NCI-H748 treated with DMSO at 0.1 percent for 48 hours (cell line): ENCODE data around the gene TSPAN5.
"Not testable (repeated sequence)": the region's sequence is repeated elsewhere in the genome, so short reads cannot be mapped to it uniquely, and the experiment has no call there.

Experiments used
- DNase-seq: peaks from one replicate; lab custom pipeline; 2025; lab: John Stamatoyannopoulos, UW

Gene TSPAN5

DNA sequence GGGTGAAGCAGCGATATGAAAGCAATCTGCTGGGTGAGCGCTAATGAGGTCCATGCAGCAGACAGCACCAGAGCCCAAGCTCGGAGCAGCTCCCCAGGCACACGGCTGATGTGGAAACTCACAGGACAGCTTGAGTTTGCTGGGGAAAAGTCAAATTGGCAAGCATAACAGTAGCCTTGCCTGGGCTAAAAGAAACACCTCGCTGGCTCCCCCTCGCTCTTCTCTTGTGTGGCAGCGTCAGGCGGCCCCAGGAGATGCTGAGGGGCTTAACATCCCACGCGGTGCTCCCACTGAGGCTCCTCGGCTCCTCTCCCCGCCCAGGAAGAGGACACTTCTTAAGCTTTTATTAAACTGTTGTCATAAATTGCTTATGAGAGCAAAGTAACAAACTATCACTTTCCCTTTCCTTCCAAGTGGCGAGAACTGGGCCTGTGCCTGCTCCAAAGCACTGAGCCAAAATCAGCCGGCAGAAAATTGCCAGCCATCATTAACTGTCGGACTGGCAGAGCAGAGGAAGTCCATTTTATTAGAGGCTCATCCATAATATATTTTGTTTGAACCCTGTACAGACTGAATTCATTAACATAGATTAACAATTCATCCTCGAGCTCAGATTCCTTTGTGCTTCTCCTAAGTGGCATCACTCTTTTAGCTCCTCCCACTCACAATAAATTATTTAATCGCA, 111.4 kb downstream of the TSPAN5 start:
- DNase-seq: no peak

DNA sequence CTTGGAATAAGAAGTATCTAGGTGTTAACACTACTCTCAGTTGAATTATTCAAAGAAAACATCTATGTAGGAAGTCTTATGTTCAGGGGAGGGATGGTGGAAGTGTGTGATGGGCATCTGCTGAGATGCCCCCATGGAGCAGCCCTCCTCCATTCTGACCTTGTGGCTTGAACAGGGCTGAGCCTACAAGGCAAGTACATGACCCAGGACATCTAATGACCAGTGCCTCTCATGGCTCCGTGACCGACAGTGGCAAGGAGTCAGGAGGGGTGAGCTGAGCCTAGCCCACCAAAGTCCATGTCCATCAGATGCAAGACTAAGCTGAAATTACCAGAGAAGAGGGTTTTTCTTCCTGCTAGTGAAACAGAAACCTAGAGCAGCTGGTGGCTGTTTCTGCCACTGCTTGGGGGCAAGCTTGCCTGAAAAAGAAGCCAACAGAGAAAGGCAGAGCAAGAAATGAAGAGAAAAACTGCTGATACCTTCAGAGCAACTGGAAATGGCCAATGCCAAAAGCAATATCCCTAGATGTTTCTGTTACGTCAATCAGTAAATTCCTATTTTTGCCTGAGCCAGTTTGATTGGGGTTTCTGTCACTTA, 113.5 kb downstream of the TSPAN5 start:
- DNase-seq: no peak

DNA sequence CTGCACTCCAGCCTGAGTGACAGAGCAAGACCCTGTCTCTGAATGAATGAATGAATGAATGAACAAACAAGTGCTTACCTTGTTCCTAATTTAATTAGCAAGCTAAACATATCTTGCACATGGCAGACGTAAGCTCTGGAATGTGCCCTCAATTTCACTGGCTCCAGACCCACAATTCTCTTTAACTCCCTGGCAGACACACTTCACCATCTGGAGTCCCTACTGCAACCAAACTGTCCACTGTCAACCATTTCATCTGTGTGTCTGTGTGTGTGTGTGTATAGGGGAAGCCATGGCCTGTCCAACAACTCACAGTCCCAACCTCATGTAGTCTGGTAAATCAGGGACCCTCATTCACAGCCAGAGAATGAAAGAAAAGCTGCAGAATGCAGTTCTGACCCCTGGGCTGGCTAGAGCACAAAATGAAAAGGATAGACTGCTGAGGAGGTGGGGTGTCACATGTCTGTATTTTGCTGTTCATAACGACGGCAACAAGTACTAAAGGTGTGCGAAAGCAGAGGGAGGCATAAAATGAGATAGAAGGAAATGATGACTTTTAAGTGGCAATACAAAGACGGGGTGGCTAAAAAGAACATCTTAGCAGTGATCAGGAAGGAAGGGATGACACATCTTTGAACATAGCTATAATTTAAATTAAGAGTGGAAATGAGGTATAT, 114.1 kb downstream of the TSPAN5 start:
- DNase-seq: no peak

DNA sequence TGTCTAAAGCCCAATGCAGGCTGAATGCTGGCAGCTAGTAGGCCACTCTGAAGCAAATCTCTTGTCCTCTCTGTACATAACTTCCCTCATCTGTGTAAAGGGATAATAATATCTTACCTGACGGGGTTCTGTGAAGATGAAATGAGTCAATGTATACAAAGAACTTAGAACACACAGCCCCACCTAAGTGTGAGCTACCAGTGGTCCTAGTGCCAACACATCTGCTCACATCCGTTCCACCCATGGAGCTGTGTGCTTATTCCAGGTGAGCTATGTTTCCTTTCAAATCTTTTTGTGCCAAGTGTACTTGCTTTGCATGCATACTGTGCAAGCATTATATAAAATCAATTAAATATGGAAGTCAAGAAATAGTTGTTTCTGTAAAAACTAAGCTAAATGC, 116.4 kb downstream of the TSPAN5 start:
- DNase-seq: no peak

DNA sequence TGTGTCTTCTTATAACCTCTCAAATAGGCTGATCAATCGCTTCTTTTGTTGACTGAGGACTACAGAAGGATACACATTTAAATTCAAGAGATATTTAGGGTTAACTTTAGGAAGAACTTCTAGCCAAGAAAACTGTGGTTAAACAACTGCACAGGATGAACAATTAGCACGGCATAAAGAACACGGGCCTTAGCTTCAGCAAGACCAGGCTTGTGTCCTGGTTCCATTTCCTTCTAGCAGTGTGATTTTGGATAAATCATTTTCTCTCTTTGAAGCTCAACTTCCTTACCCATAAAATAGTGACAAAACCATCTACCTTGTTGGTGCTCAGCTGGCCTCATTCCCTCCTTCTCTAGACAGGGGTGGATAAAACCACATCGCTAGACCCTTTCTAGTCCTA, 117.6 kb downstream of the TSPAN5 start:
- no peak for DNase-seq

DNA sequence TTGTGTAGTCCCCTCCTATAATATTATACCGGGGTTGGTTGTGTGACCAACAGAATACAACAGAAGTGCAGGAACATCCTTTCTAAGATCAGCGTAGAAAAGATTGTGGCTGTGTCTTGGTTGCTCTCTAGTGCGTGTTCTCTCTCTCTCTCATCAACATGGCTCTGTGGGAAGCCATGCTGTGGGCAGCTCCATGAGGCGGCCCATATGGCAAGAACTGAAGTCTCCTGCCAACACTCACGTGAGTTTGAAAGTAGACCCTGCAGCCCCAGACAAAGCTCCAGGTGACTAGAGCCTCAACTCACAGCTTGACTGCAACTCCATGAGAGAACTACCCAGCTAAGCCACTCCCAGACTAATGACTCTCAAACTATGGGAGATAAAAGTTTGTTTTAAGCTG, 118.7 kb downstream of the TSPAN5 start:
- no peak for DNase-seq

DNA sequence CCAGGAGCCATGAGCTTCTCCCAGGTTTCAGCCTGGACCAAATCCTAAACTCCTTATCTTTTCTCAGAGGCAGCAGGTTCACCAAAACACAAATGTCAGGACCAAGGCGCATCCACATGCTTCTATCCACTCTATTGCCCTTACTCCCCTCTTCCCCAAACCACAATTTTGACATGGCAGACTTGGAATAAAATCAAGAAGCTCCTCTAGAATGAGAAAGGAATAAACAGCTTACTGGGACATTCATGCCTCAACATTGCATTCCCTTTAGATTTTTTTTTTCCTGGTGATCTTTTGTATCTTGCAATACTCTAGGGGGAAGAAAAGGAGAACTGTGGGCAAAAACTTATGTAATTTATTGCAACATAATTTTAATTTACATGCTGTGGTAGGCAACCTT, 119.1 kb downstream of the TSPAN5 start:
- no peak for DNase-seq

DNA sequence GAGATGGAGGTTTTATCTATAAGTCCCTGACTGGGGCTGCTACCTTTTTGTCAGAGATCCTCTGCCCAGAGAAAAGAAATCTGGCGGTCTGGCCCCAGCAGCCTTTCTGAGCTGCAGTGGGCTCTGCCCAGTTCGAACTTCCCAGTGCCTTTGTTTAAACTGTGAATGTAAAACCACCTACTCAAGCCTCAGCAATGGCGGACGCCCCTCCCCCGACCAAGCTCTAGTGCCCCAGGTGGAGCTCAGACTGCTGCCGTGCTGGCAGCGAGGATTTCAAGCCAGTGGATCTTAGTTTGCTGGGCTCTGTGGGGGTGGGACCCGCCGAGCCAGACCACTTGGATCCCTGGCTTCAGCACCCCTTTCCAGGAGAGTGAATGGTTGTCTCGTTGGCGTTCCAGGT, 121.8 kb downstream of the TSPAN5 start:
- DNase-seq: no peak

DNA sequence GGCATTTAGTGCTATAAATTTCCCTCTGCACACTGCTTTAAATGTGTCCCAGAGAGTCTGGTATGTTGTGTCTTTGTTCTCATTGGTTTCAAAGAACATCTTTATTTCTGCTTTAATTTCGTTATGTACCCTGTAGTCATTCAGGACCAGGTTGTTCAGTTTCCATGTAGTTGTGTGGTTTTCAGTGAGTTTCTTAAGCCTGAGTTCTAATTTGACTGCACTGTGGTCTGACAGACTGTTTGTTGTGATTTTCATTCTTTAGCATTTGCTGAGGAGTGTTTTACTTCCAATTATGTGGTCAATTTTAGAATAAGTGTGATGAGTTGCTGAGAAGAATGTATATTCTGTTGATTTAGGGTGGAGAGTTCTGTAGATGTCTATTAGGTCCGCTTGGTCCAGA, 124.3 kb downstream of the TSPAN5 start:
- not testable (repeated sequence) for DNase-seq

DNA sequence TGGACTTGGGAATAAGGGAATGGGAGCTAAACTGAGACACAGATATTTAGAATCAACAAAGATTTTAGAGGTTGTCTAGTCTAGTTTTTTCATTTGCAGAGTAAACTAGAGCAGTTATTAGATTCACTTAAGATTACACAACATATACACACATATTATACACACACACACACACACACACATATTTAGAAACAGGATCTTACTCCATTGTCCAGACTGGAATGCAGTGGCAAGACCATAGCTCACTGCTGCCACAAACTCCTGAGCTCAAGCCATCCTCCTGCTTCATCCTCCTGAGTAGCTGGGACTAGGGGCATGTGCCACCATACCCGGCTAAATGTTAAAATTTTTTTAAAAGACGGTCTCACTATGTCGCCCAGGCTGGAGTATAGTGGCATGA, 127.8 kb downstream of the TSPAN5 start:
- DNase-seq: no peak

DNA sequence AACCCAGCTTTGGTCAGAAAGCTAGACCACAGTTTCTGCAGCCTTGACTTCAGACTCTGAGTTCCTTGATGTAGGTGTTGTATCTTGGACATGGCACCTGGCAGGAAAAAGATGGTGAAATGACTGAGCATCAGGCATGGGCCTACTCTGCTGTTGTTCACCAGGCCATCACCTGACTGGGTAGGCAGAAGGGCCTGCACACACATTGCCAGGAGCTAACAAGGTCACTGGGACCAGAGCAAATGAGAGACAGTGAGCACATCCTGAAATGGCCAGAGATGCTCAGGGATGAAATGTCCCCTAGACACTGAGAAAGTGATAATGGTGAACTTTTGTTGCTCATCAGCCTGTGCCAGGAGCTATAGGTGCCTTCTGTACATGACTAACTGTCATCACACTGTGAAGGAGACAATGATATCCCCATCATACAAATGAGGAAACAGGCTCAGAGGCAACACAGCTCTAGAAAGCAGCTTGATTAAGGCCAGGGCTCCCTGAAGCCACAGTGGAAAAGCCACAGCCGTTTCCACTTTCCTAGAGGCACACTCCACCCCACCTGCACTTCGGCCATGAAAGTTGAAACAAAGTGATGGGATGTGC, 128.3 kb downstream of the TSPAN5 start:
- no peak for DNase-seq

DNA sequence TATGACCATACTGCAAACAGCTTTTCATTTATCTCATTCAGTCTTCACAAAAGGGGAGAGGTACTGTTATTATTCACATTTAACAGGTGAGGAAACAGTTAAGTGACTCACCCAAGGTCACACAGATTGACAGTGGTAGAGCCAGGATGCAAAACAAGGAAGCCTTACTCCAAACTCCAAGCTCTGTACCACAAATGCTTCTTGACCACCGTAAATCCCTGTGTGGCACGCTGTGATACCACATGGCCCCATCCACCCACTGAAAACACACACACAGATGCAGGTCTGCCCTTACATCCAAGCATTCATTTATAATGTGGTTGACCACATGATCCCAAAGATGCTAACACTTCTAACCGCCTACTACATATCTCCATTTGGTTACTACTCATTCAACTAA, 129.5 kb downstream of the TSPAN5 start:
- no peak for DNase-seq

DNA sequence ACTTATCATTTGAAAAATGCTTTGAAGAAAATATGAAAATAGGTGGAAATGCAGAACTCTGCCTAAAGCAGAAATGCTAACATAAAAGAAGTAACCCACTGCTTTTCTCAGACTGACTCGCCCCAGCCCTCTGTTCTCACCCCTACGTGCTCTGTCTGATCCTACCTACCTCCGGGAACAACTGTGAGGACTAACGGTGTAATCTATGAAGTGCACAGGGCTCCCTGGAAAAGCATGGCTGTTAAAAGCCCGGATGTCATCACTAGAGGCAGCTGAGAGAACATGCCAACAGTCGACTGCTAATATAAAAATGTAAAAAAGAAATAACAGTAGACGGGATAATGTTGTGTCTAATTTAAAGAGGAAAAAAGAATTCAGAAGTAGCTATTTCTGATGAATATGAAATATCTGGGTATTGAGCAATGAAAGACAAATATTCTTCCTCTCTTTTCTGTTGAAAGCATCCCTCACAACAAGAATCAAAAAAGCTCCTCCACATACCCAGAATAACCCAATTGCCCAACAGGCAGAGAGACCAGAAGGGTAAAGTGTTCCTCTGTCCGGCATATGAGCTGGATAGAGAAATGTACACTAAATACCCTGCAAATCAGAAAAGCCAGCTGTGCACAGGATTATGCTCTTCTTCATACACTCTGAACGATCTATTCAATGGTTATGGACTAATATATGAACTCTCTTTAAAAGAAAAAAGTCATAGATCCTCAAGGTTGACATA, 130.7 kb downstream of the TSPAN5 start:
- no peak for DNase-seq

DNA sequence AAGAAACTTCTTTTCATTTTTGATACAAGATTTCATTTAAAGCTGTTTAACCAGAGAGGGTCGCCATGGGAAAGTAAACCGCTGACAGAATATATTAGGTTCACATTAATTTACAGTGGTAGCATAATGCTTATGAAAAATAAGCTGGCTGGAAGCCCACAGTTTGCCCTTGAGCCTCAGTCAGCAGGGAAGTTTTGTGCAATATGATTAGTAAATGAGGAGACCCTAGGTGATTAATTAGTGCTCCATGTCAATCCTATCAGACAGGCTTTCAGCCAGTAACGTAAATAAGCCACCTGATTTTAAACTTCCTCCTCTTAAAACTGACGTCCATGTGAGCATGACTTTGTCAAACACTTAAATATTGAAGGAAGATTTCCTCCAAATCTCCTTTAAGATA, 134.2 kb downstream of the TSPAN5 start:
- DNase-seq: no peak

DNA sequence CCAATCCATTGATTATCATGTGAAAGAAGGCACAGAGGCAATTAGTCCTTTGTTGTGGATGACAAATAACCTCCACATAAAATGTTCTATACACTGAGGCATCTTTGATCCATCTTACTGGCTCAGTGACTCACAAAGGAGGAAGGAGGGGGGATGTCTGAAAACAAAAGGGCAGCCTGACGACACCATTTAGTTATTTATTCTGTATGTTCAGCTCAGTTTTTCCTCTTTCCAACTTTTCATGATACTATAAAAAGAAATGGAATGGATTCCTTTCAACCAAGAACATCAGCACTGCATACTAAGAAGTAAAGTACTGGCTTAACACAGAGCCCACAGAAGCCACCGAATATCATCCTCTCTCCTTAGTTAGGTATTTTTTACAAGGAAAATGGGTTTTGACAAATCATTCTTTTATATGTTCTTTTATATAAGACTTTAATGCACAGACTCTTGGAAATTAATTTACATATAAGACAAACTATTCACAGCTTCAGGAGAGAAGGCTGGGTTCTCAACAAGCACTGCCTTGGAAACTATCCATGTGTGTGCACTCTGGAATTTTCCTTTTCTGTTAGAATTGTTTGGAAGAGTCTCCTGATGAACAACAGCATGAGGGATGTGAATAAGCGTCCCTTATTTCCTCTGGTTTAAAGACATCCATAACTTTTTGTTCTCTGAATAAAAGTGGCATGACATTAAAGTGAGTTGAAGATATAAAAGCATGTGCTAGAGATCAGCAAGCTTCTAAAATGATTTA, 135.6 kb downstream of the TSPAN5 start:
- DNase-seq: no peak

DNA sequence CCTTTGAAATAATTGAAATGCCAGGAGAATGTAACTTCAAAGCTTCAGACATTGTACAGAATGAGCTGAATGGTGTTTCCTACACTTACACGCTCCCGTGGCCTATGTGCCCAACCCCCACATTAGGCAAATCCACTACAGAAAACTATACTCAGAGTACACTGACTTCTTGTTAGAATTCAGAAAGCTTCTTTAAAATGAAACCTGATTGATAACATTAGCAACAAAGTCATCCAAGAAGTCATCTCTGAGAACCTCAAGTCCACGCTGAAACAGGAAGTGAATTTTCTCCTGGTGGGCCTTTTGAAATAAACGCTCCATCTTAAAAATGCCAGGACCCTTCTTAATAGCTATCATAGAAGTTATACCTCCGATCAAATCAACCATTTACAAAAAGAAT, 136.3 kb downstream of the TSPAN5 start:
- DNase-seq: no peak

DNA sequence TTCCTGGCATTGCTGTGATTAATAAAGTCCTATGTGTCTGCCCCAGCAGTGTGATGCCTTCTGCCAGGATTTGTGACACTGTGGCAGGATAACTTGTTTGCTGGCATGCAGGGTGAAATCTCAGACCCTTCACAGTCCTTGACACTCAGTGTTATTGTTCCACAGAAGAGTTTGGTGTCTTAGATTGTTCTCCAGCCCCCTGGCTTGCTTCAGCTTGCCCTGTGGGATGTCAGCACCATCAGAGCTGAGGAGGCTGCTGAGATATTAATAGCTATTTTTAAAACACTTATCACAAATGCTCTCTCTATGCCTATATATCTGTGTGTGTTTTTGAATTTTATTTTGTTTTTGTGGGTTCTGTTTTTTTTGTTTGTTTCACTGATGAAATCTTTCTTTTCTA, 136.9 kb downstream of the TSPAN5 start:
- DNase-seq: no peak

DNA sequence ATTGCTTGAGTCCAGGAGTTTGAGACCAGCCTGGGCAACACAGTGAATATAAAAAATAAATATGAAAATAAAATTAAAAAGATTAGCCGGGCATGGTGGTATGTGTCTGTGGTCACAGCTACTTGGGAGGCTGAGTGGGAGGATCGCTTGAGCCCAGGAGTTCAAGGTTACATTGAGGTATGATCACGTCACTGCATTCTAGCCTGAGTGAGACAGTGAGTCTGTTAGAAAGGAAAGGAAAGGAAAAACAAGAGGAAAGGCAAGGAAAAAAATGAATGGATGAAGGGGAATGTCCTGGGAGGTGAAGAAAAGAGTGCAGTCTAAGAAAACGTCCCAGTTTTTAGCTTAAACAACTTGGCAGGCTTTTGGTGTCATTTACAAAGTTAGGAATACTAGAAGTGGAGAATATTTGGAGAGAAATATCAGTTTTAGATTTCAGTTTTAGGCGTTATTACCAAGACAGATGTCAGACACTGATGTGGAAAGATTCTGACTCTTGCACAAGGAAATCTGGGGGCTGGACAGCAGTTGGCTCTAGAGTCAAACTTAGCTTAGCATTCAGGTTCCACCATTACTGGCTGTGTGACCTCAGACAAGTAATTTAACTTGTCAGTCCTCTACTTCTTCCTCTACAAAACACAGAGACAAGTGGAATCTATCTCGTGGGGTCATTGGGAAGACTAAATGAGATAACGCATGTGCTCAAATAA, 139.0 kb downstream of the TSPAN5 start:
- no peak for DNase-seq

DNA sequence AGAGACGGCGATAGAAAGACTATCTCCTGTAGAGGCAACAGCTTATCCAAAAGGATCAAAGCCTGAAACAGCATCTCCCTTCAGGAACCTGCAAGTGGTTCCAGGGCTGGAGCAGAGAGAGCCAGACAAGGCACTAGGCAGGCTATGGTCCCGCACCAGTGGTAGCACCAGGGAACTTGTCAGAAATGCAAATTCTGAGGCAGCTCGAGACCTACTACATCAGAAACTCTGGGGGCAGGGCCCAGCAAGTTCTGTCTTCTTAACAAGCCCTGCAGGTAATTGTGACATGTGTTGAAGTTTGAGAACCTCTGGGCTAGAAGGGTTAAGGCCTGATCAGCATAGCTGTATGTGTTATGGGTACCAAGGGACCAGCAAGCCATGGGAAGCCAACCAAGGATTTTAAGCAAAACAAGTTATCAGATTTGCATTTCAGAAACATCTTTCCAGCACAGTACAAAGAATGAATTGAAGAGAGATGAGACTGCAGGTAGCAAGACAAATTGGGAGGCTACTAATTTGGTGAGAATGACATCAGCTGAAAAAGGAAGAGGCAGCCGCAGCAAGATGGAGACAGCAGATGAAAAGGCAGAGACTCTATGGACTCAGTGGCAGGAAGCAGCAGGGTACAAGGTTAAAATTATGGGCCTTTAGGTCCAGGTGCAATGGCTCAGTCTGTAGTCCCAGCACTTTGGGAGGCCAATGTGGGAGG, 139.7 kb downstream of the TSPAN5 start:
- no peak for DNase-seq

DNA sequence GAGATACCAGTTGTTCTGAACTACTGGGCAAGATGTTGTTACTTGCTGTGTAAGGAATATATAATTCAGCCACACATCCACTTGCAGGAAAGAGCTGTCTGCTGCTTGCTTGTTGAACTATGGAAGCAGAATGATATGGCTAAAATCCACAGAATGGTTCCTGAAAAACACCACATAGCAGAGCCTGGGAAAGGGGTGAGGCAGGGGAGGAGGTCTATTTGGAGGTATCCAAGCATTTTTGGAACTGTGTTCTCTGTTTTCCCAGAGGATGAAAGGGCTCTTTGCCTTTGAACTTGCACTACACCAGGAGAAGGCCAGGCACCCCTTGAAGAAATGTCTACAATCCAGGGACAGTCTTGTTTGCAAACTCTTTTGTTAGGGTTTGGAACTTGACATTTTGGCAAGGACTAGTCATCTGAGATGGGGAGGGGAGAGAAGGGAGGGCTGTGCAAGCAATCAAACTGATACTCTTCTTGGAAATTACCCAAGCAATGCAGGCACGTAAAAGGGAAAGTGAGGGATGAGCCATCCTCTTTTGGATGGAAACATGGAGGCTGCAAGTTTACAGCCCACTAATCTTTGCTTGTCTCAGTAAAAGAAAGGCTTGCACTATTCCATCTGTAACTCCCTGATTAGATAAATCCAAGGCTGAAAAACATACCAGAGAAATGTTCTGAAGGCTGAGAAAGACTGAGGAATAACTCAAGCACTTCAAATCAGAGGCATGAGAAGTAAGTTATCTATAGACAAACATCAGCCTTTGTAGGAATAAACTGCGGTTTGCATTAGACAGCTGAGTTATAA, 141.0 kb downstream of the TSPAN5 start:
- DNase-seq: no peak
